ENCODE data around the gene SUDS3.

Gene SUDS3

DNA sequence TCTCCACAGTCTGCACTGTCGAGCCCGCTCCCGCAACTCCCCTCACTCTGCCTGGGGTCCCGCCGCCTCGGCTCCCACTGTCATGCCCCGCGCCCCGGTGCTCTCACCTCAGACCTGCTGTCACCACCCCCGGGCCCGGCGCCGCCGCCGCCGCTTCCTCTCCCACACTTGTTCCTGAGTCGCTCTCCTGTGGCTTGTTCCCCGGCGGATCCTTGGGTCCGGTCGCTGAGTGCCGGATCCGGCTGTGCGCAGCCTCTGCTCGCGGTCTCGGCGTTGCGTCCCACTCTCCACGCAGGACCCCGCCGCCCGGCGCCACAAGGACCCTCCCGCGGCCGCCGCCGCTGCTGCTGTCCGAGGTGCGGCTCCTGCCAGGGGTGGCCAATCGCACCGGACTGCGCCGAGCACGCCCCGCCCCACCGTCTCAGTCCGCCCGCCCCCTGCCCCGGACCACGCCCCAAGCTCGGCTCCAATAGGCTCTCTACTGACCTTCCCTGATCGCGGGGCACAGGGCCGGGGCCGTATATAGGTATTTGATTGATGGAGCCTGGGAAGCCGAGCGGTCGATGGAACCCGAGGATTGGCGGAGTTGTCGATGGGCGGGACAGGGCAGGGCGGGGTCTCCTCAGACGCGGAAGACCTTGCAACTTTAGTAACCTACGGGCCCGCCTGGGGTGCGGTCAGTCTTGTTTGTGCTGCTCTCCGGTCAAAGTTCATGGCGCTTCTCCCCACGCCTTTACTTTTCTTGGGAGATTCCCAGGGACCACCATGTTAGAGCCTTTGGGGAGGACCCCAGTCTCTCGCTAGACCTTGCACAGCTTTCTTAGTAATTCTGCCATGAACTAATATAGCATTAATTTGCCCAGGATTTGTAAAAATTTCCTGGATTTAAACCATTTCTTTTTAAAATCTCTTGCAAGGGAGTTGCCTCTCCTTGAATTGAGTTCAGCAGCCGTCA, 3.5 kb upstream of the SUDS3 start, which contains the start of gene TAOK3:
Gene TAOK3, minus strand, starts transcription at position 367 of the 955 bp plus-strand sequence. CDS start 117,340 bp downstream, outside the sequence.
- Histone ChIP-seq H3K27ac (peak within 1 kb of the TSS; percentile 98), H3K27me3 (no peaks in the 10 kb centered on the region), H3K9me3 (no peaks in the 10 kb centered on the region), H3K4me3 (ENCODE audit: low read depth in 1 of 2, low read length in 1 of 2) (peak within 1 kb of the TSS; percentile 79 to 83), H3K36me3 (no peaks in the 10 kb centered on the region), H3K4me1 (ENCODE audit: control insufficient read depth in 1 of 2, insufficient read depth in 1 of 2, low read depth in 1 of 2, low read length in 1 of 2) (peaks cover 58% of the 10 kb centered on the region in 2 experiments)
- TF ChIP-seq, protein P1, sequence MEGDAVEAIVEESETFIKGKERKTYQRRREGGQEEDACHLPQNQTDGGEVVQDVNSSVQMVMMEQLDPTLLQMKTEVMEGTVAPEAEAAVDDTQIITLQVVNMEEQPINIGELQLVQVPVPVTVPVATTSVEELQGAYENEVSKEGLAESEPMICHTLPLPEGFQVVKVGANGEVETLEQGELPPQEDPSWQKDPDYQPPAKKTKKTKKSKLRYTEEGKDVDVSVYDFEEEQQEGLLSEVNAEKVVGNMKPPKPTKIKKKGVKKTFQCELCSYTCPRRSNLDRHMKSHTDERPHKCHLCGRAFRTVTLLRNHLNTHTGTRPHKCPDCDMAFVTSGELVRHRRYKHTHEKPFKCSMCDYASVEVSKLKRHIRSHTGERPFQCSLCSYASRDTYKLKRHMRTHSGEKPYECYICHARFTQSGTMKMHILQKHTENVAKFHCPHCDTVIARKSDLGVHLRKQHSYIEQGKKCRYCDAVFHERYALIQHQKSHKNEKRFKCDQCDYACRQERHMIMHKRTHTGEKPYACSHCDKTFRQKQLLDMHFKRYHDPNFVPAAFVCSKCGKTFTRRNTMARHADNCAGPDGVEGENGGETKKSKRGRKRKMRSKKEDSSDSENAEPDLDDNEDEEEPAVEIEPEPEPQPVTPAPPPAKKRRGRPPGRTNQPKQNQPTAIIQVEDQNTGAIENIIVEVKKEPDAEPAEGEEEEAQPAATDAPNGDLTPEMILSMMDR (IDR thresholded peaks at IDR 0.05) = peak; percentile 55

- H3K36me3 ChIP-seq = no peaks in the 10 kb centered on the region
- H3K4me3 ChIP-seq (ENCODE audit: low read depth in 1 of 2, low read length in 1 of 2) = peak overlapping the region; percentile 60 to 83
- no peaks in the 10 kb centered on the region for H3K27me3 ChIP-seq
- peaks cover 59 to 60% of the 10 kb centered on the region in 2 experiments for H3K4me1 ChIP-seq (ENCODE audit: control insufficient read depth in 1 of 2, insufficient read depth in 1 of 2, low read depth in 1 of 2, low read length in 1 of 2)
- TF ChIP-seq, protein P1 (IDR thresholded peaks at IDR 0.05) = no peak
- no peaks in the 10 kb centered on the region for H3K9me3 ChIP-seq
- H3K27ac ChIP-seq = peak overlapping the region; percentile 98
Measured at GRCh38 chr12:118373616-118374015, 2.7 kb upstream of the SUDS3 start.

- H3K27ac ChIP-seq = peak overlapping the region; percentile 98
- no peak overlapping the region for H3K4me3 ChIP-seq (ENCODE audit: low read depth in 1 of 2, low read length in 1 of 2)
- TF ChIP-seq, protein P1 (IDR thresholded peaks at IDR 0.05) = no peak
- no peaks in the 10 kb centered on the region for H3K9me3 ChIP-seq
- H3K27me3 ChIP-seq = no peaks in the 10 kb centered on the region
- H3K4me1 ChIP-seq (ENCODE audit: control insufficient read depth in 1 of 2, insufficient read depth in 1 of 2, low read depth in 1 of 2, low read length in 1 of 2) = peaks cover 54 to 55% of the 10 kb centered on the region in 2 experiments
- H3K36me3 ChIP-seq = peaks cover 2% of the 10 kb centered on the region
Measured at GRCh38 chr12:118374126-118374725, 2.1 kb upstream of the SUDS3 start.

DNA sequence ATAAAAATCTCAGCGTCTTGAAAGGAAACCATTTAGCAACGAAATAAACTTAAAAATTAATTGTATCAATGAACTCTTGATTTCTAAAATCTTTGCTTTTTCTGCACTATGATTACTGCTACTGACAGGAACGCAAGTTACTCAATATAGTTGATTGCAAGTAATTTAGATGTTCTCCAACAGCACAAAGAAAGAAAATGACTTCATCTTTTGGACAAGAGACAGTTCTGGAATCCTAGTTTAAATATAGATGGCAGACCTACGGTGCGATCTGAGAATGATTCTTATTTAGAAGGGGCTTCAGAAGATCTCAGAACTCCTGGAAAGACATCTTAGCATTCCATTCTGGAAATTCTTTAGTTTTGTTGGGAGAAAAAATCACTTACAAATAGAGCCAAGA, 1.4 kb upstream of the SUDS3 start:
- no peak overlapping the region for H3K4me3 ChIP-seq (ENCODE audit: low read depth in 1 of 2, low read length in 1 of 2)
- TF ChIP-seq, protein P1 (IDR thresholded peaks at IDR 0.05) = no peak
- no peak overlapping the region for H3K27ac ChIP-seq
- no peaks in the 10 kb centered on the region for H3K9me3 ChIP-seq
- H3K4me1 ChIP-seq (ENCODE audit: control insufficient read depth in 1 of 2, insufficient read depth in 1 of 2, low read depth in 1 of 2, low read length in 1 of 2) = peaks cover 48% of the 10 kb centered on the region in 2 experiments
- no peaks in the 10 kb centered on the region for H3K27me3 ChIP-seq
- H3K36me3 ChIP-seq = peaks cover 9% of the 10 kb centered on the region

DNA sequence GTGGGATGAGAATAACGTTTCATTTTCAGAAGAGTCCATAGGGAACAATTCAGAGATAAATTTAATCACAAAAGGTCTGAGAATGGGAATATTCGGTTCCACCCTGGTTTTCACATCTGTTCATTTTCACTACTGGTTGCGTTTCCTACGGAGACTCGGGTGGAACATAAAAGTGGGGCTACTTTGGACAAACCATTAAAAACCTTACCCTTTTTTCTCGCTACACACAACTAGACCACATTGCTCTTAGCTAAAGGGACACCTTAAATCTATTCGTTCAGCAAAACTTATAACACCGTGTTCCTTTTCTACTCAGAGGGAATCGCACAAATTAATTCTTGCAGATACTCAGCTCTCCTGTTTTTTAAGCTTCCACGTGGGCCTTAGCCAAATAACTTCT, 1.0 kb upstream of the SUDS3 start:
- Histone ChIP-seq H3K27me3 (no peaks in the 10 kb centered on the region), H3K4me1 (ENCODE audit: control insufficient read depth in 1 of 2, insufficient read depth in 1 of 2, low read depth in 1 of 2, low read length in 1 of 2) (peaks cover 44% of the 10 kb centered on the region in 2 experiments), H3K36me3 (peaks cover 13% of the 10 kb centered on the region), H3K27ac (peak overlapping the region; percentile 90), H3K4me3 (ENCODE audit: low read depth in 1 of 2, low read length in 1 of 2) (no peak overlapping the region), H3K9me3 (no peaks in the 10 kb centered on the region)
- TF ChIP-seq, protein P1 (IDR thresholded peaks at IDR 0.05) = no peak

Data from neutrophil (primary cell).